HepG2 (cell line): ENCODE results near the gene TRIM69. TPM values are rescaled to one million over a fixed set of nuclear protein-coding genes. Genes with fewer than 3 reads are reported as not detected.
"Not testable (repeated sequence)": the region's sequence is repeated elsewhere in the genome, so short reads cannot be mapped to it uniquely, and the experiment has no call there.

ENCODE experiments used
- ATAC-seq: fragments of 200-7000 bp; cut with Tn5 transposase; 3 replicates; pipeline ENCODE4 v1.9.1; 2020; ENCODE audit warnings: mild to moderate bottlenecking, moderate library complexity
- BruUV-seq: library from RNA; stranded (reverse); fragments of 400-500 nt; replicated peaks from 2 replicates; lab custom pipeline; 2021; lab: Mats Ljungman, UMichigan
- CTCF ChIA-PET: fragments of 300-600 bp; formaldehyde crosslinking; extraction: SDS; loops from one replicate; lab custom pipeline; 2021; ENCODE audit warnings: low total read pairs, inconsistent platforms, low intra/inter-chr PET ratio; lab: Yijun Ruan, JAX
- POLR2A ChIA-PET: fragments of 350-600 bp; sonication (Branson Sonifier 250); formaldehyde crosslinking; loops from one replicate; lab custom pipeline; 2020; ENCODE audit warnings: antibody characterized with exemption, inconsistent platforms; lab: Yijun Ruan, JAX
- DNase-seq: peaks from one replicate; pipeline ENCODE4 v3.0.0-alpha.2; 2015; ENCODE audit warnings: low spot score
- FAIRE-seq: peaks from 3 replicates; lab custom pipeline; 2011; peaks lifted over from hg19 to GRCh38; lab: Jason Lieb, UNC
- H2AFZ ChIP-seq: one replicate; pipeline ENCODE4 v1.6.1; 2011; ENCODE audit warnings: low read length, inconsistent platforms
- H3K27ac ChIP-seq: fragments of 300-600 bp; 3 replicates; pipeline ENCODE4 v1.8.0; 2011; ENCODE audit warnings: mixed run types, mild to moderate bottlenecking, mixed read lengths, low read length, inconsistent platforms; ENCODE audit not compliant: insufficient read depth; ENCODE audit errors: extremely low read length
- H3K27me3 ChIP-seq, 2 experiments: fragments of 200-600 bp in 1 of 2; 2 replicates in 1 of 2; 3 replicates in 1 of 2; pipeline versions ENCODE4 v1.6.0 to v1.8.0; 2011; ENCODE audit warnings: low read length in 2 of 2, mild to moderate bottlenecking in 2 of 2, moderate library complexity in 2 of 2, inconsistent platforms in 1 of 2; ENCODE audit not compliant: insufficient read depth in 2 of 2, control insufficient read depth in 1 of 2
- H3K36me3 ChIP-seq, 2 experiments: fragments of 200-600 bp in 1 of 2; replicated peaks in 1 of 2; 2 replicates in 1 of 2; 3 replicates in 1 of 2; pipeline versions ENCODE4 v1.5.1 to v1.8.0; 2011; ENCODE audit warnings: low read length in 2 of 2, inconsistent platforms in 1 of 2; ENCODE audit not compliant: insufficient read depth in 2 of 2, control insufficient read depth in 1 of 2
- H3K4me1 ChIP-seq: 2 replicates; pipeline ENCODE4 v1.5.1; 2012; ENCODE audit warnings: low read length, inconsistent platforms; ENCODE audit not compliant: insufficient read depth
- H3K4me2 ChIP-seq: 2 replicates; pipeline ENCODE4 v1.6.0; 2011; ENCODE audit warnings: low read depth, low read length, inconsistent platforms
- H3K4me3 ChIP-seq, 3 experiments: fragments of 200-600 bp in 1 of 3; sonication (generic), shearing (Covaris generic) in 1 of 3; replicated peaks in 1 of 3; 2 replicates each; pipeline ENCODE4 v1.5.1; 2011 to 2016; ENCODE audit warnings: low read length in 3 of 3, inconsistent platforms in 2 of 3, low read depth in 2 of 3, mild to moderate bottlenecking in 2 of 3, control low read depth in 1 of 3, mixed read lengths in 1 of 3; ENCODE audit not compliant: insufficient read depth in 1 of 3
- H3K79me2 ChIP-seq: one replicate; pipeline ENCODE4 v1.6.1; 2011; ENCODE audit warnings: low read length, inconsistent platforms; ENCODE audit not compliant: insufficient read depth
- H3K9ac ChIP-seq: 2 replicates; pipeline ENCODE4 v1.6.0; 2011; ENCODE audit warnings: mild to moderate bottlenecking, low read depth, low read length, inconsistent platforms; ENCODE audit not compliant: insufficient read depth
- H3K9me3 ChIP-seq: 2 replicates; pipeline ENCODE4 v1.5.1; 2012; ENCODE audit warnings: mild to moderate bottlenecking, low read length
- H4K20me1 ChIP-seq: 2 replicates; pipeline ENCODE4 v1.6.0; 2011; ENCODE audit warnings: inconsistent platforms, mild to moderate bottlenecking, low read length, moderate library complexity; ENCODE audit not compliant: insufficient read depth
- ADNP ChIP-seq: sonication (generic); formaldehyde crosslinking; IDR thresholded peaks from 2 replicates; pipeline ENCODE4 v1.4.0; 2020; ENCODE audit warnings: missing genetic modification reagents
- HDAC2 ChIP-seq: sonication (generic); formaldehyde crosslinking; IDR thresholded peaks from 2 replicates; pipeline ENCODE4 v1.4.0; 2020; ENCODE audit warnings: missing genetic modification reagents
- HIVEP1 ChIP-seq: sonication (generic); formaldehyde crosslinking; IDR thresholded peaks from 2 replicates; pipeline ENCODE4 v1.4.0; 2020; ENCODE audit warnings: mild to moderate bottlenecking, missing genetic modification reagents
- KDM1A ChIP-seq: IDR thresholded peaks from 2 replicates; pipeline ENCODE4 v1.6.1; 2016; ENCODE audit warnings: missing compliant biosample characterization
- KDM5B ChIP-seq: sonication (generic); formaldehyde crosslinking; IDR thresholded peaks from 2 replicates; pipeline ENCODE4 v1.4.0; 2020; ENCODE audit warnings: missing genetic modification reagents, mild to moderate bottlenecking, borderline replicate concordance
- MAX ChIP-seq: IDR thresholded peaks from 2 replicates; pipeline ENCODE4 v1.6.1; 2012; ENCODE audit warnings: inconsistent platforms
- ZMYM2 ChIP-seq: sonication (generic); formaldehyde crosslinking; IDR thresholded peaks from 2 replicates; pipeline ENCODE4 v1.8.0; 2022; ENCODE audit warnings: mild to moderate bottlenecking, missing genetic modification reagents
- ZMYM3 ChIP-seq: sonication (generic); formaldehyde crosslinking; IDR thresholded peaks from 2 replicates; pipeline ENCODE4 v1.5.1; 2020; ENCODE audit warnings: mild to moderate bottlenecking, missing genetic modification reagents
- ZNF460 ChIP-seq: sonication (generic); formaldehyde crosslinking; IDR thresholded peaks from 2 replicates; pipeline ENCODE4 v1.5.1; 2020; ENCODE audit warnings: missing genetic modification reagents, mild to moderate bottlenecking, borderline replicate concordance
- ZNF770 ChIP-seq: sonication (generic); formaldehyde crosslinking; IDR thresholded peaks from 2 replicates; pipeline ENCODE4 v1.5.0; 2020; ENCODE audit warnings: mild to moderate bottlenecking, missing genetic modification reagents
- WGBS: methylation state at CpG from one replicate; pipeline ENCODE4 v1.1.6; 2017; ENCODE audit warnings: low lambda C conversion rate; 5-methylcytosine and 5-hydroxymethylcytosine counted together
- in situ Hi-C: cut with HindIII; loops from 2 replicates; pipeline ENCODE4 v1.10.0; 2017; ENCODE audit warnings: low pct_unique_long_range_greater_than_20kb; ENCODE audit not compliant: extremely low pct_ligation_motif_present
- intact Hi-C: fragments of 100-400 bp; cut with micrococcal nuclease; formaldehyde crosslinking; loops from one replicate; pipeline ENCODE4 v1.10.0; 2022; ENCODE audit not compliant: unreplicated experiment
- polyA plus RNA-seq, 8 experiments: library from polyadenylated mRNA; depleted of rRNA in 3 of 8; stranded (reverse) in 7 of 8; unstranded in 1 of 8; fragments of >200 nt; fragmentation: Illumina TruSeq in 4 of 8; extraction: Trizol in 4 of 8; gene quantifications; 2 replicates each; pipeline versions ENCODE4 v1.2.1 to v1.2.3, GENCODE V29; 2011 to 2016; ENCODE audit warnings: low read depth in 4 of 8, missing spikeins in 1 of 8, mixed read lengths in 1 of 8; ENCODE audit not compliant: insufficient read depth in 1 of 8
- total RNA-seq, 5 experiments: library from RNA; depleted of rRNA; stranded (reverse); fragments of >200 nt; fragmentation: Illumina TruSeq; extraction: Trizol; gene quantifications; 2 replicates each; pipeline ENCODE4 v1.2.3, GENCODE V29; 2016; ENCODE audit warnings: low read depth in 1 of 5

The TRIM69 gene
- total and polyA plus RNA-seq, 2 of the 13 experiments (the other 11 are each of a cell fraction or from before 2014, with no cell fraction given), result 2.6 to 3.2 TPM

- in situ Hi-C loops, H3K36me3 ChIP-seq, H3K9me3 ChIP-seq, DNase-seq, H3K79me2 ChIP-seq, FAIRE-seq, ATAC-seq, H4K20me1 ChIP-seq, CTCF ChIA-PET, H3K27me3 ChIP-seq, H2AFZ ChIP-seq: not testable (repeated sequence)
- intact Hi-C loops, result loop anchor here (2.0 to 5.0 kb wide), 3 partner anchors 17 to 184 kb away; partner anchors contain the start of genes B2M, PATL2 and SPG11
- POLR2A ChIA-PET, result interaction anchor here (1.0 to 3.8 kb wide), 11 partner anchors 9 to 185 kb away, joined by 4 to 157 read pairs (median 8); partner anchors contain the start of genes B2M, PATL2 and SPG11
- TSS peak; percentile 94 for BruUV-seq
- Histone ChIP-seq H3K4me1 (peaks cover 52% of the 10 kb centered on the region), H3K4me2 (peak overlapping the region; percentile 79), H3K9ac (peak overlapping the region; percentile 82), H3K4me3 (peak overlapping the region; percentile 68 to 98 (median 85)), H3K27ac (peak overlapping the region; percentile 82)
- TF ChIP-seq KDM5B (CRISPR knock-in tag) (peak; percentile 11; the same call in 1 of the 2 replicates), ZNF460 (CRISPR knock-in tag) (peak; percentile 78; the same call in 1 of the 2 replicates), ZMYM2 (peak; percentile 74; the same call in 1 of the 2 replicates), HIVEP1 (peak; percentile 19; the same call in 1 of the 2 replicates), ZMYM3 (CRISPR knock-in tag) (peak; percentile 96), ZNF770 (CRISPR knock-in tag) (peak; percentile 99), ADNP (CRISPR knock-in tag) (peak; percentile 77), KDM1A (CRISPR knock-in tag) (peak; percentile 78; the same call in 1 of the 2 replicates), MAX (0 out of 2 replicates have a peak, but pooled peaks have one; percentile 3), HDAC2 (CRISPR knock-in tag) (0 out of 2 replicates have a peak, but pooled peaks have one; percentile 12)
- WGBS, result 21% methylated on average over 3 of the region's 5 CpGs
Observed at GRCh38 chr15:44728232-44728575, 8.1 kb upstream of the TRIM69 start.
